BLaER1 treated with 17β-estradiol and CSF1 and Interleukin-3, amounts not matched to agents 10 nM and 100 nM (cell line): ENCODE data around the gene CABP7.

Experiments
- H3K27ac ChIP-seq, 11 experiments: shearing (Covaris generic); formaldehyde crosslinking; 2 replicates each; pipeline ENCODE4 v1.8.1; 2022
- H3K27me3 ChIP-seq, 11 experiments: shearing (Covaris generic); formaldehyde crosslinking; 2 replicates each; pipeline ENCODE4 v1.8.1; 2022
- H3K36me3 ChIP-seq, 11 experiments: shearing (Covaris generic); formaldehyde crosslinking; 2 replicates each; pipeline ENCODE4 v1.8.1; 2022
- H3K4me1 ChIP-seq, 10 experiments: shearing (Covaris generic); formaldehyde crosslinking; 2 replicates each; pipeline ENCODE4 v1.8.1; 2022
- H3K4me2 ChIP-seq, 11 experiments: shearing (Covaris generic); formaldehyde crosslinking; 2 replicates each; pipeline ENCODE4 v1.8.1; 2022
- H3K4me3 ChIP-seq, 10 experiments: shearing (Covaris generic); formaldehyde crosslinking; 2 replicates each; pipeline ENCODE4 v1.8.1; 2022
- H3K9ac ChIP-seq, 11 experiments: shearing (Covaris generic); formaldehyde crosslinking; 2 replicates each; pipeline ENCODE4 v1.8.1; 2022
- H3K9me3 ChIP-seq, 11 experiments: shearing (Covaris generic); formaldehyde crosslinking; replicated peaks in 1 of 11; 2 replicates each; pipeline ENCODE4 v1.8.1; 2022
- H4K20me1 ChIP-seq, 11 experiments: shearing (Covaris generic); formaldehyde crosslinking; 2 replicates each; pipeline ENCODE4 v1.8.1; 2022
- Cebpa-rat ChIP-seq, 11 experiments: shearing (Covaris generic); IDR thresholded peaks; 2 replicates each; pipeline ENCODE4 v1.8.1; 2022

The CABP7 gene

GRCh38 chr22:29697853-29698598 lies 21.8 kb upstream of the CABP7 start:
- H3K36me3 ChIP-seq, result peaks cover 17 to 47% (median 32%) of the 10 kb centered on the region in 11 experiments
- H3K9me3 ChIP-seq, result no peaks in the 10 kb centered on the region
- H3K4me3 ChIP-seq, result no peak overlapping the region
- H3K4me2 ChIP-seq, result peak overlapping the region in 8 of 11 experiments; percentile 27 to 100 (median 97); a peak in 15 of 22 replicates
- peak overlapping the region in 3 of 11 experiments; percentile 1 to 32 (median 4); a peak in 2 of 22 replicates for H3K27ac ChIP-seq
- H3K4me1 ChIP-seq, result peaks cover 38 to 92% (median 80%) of the 10 kb centered on the region in 10 experiments
- TF ChIP-seq Cebpa-rat (IDR thresholded peaks at IDR 0.05), result no peak
- peaks cover 0 to 48% (median 0%) of the 10 kb centered on the region in 11 experiments; a peak in 6 of 22 replicates for H4K20me1 ChIP-seq
- H3K27me3 ChIP-seq, result peaks cover 0 to 5% (median 0%) of the 10 kb centered on the region in 11 experiments; a peak in 1 of 22 replicates
- H3K9ac ChIP-seq, result peak overlapping the region in 3 of 11 experiments; percentile 3 to 34 (median 29); a peak in 4 of 22 replicates

GRCh38 chr22:29700206-29700899 lies 19.4 kb upstream of the CABP7 start:
- no peaks in the 10 kb centered on the region for H3K9me3 ChIP-seq
- H3K4me2 ChIP-seq, result peak overlapping the region; percentile 81 to 100 (median 96)
- H3K27me3 ChIP-seq, result peaks cover 0 to 5% (median 0%) of the 10 kb centered on the region in 11 experiments; a peak in 1 of 22 replicates
- H3K4me1 ChIP-seq, result peaks cover 48 to 98% (median 97%) of the 10 kb centered on the region in 10 experiments
- H4K20me1 ChIP-seq, result peaks cover 0 to 31% (median 0%) of the 10 kb centered on the region in 11 experiments; a peak in 3 of 22 replicates
- peak overlapping the region in 8 of 11 experiments; percentile 17 to 85 (median 76); a peak in 12 of 22 replicates for H3K9ac ChIP-seq
- TF ChIP-seq Cebpa-rat (IDR thresholded peaks at IDR 0.05), result no peak
- H3K27ac ChIP-seq, result peak overlapping the region in 9 of 11 experiments; percentile 5 to 97 (median 90); a peak in 16 of 22 replicates
- H3K4me3 ChIP-seq, result peak overlapping the region in 3 of 10 experiments; percentile 10 to 29 (median 26); a peak in 2 of 20 replicates
- peaks cover 2 to 24% (median 9%) of the 10 kb centered on the region in 11 experiments for H3K36me3 ChIP-seq

- no peak for TF ChIP-seq Cebpa-rat (IDR thresholded peaks at IDR 0.05)
- Histone ChIP-seq H4K20me1 (peaks cover 0 to 30% (median 0%) of the 10 kb centered on the region in 11 experiments; a peak in 2 of 22 replicates), H3K4me2 (peak overlapping the region; percentile 81 to 100 (median 96)), H3K4me3 (peak overlapping the region in 3 of 10 experiments; percentile 10 to 29 (median 26); a peak in 2 of 20 replicates), H3K36me3 (peaks cover 0 to 19% (median 4%) of the 10 kb centered on the region in 11 experiments; a peak in 15 of 22 replicates), H3K27ac (peak overlapping the region in 9 of 11 experiments; percentile 5 to 97 (median 90); a peak in 17 of 22 replicates), H3K9me3 (no peaks in the 10 kb centered on the region), H3K27me3 (peaks cover 0 to 5% (median 0%) of the 10 kb centered on the region in 11 experiments; a peak in 1 of 22 replicates), H3K9ac (peak overlapping the region in 10 of 11 experiments; percentile 12 to 85 (median 71); a peak in 13 of 22 replicates), H3K4me1 (peaks cover 47 to 98% (median 97%) of the 10 kb centered on the region in 10 experiments)
Observed at GRCh38 chr22:29700900-29701154, 19.0 kb upstream of the CABP7 start.

- TF ChIP-seq Cebpa-rat (IDR thresholded peaks at IDR 0.05), result no peak
- H3K9ac ChIP-seq, result peak overlapping the region in 10 of 11 experiments; percentile 12 to 85 (median 76); a peak in 15 of 22 replicates
- peak overlapping the region in 9 of 11 experiments; percentile 58 to 97 (median 90); a peak in 17 of 22 replicates for H3K27ac ChIP-seq
- no peaks in the 10 kb centered on the region for H3K9me3 ChIP-seq
- H3K27me3 ChIP-seq, result peaks cover 0 to 5% (median 0%) of the 10 kb centered on the region in 11 experiments; a peak in 1 of 22 replicates
- H3K4me3 ChIP-seq, result peak overlapping the region in 3 of 10 experiments; percentile 9 to 29 (median 26); a peak in 2 of 20 replicates
- H3K4me1 ChIP-seq, result peaks cover 41 to 98% (median 97%) of the 10 kb centered on the region in 10 experiments
- peaks cover 0 to 30% (median 0%) of the 10 kb centered on the region in 11 experiments; a peak in 2 of 22 replicates for H4K20me1 ChIP-seq
- peaks cover 0 to 14% (median 3%) of the 10 kb centered on the region in 11 experiments; a peak in 7 of 22 replicates for H3K36me3 ChIP-seq
- H3K4me2 ChIP-seq, result peak overlapping the region; percentile 81 to 100 (median 96)
Observed at GRCh38 chr22:29701155-29701999, 18.4 kb upstream of the CABP7 start.

- Histone ChIP-seq H3K9ac (peak overlapping the region; percentile 8 to 85 (median 74); a peak in 18 of 22 replicates), H3K36me3 (peaks cover 0 to 11% (median under 1%) of the 10 kb centered on the region in 11 experiments; a peak in 6 of 22 replicates), H3K27ac (peak overlapping the region in 10 of 11 experiments; percentile 1 to 97 (median 89); a peak in 19 of 22 replicates), H3K9me3 (no peaks in the 10 kb centered on the region), H3K4me1 (peaks cover 39 to 98% (median 97%) of the 10 kb centered on the region in 10 experiments), H3K4me2 (peak overlapping the region; percentile 81 to 100 (median 96)), H3K27me3 (peaks cover 0 to 8% (median 0%) of the 10 kb centered on the region in 11 experiments; a peak in 1 of 22 replicates), H4K20me1 (peaks cover 0 to 30% (median 0%) of the 10 kb centered on the region in 11 experiments; a peak in 2 of 22 replicates), H3K4me3 (peak overlapping the region in 8 of 10 experiments; percentile 34 to 51 (median 44); a peak in 12 of 20 replicates)
- TF ChIP-seq Cebpa-rat (IDR thresholded peaks at IDR 0.05), result no peak
Observed at GRCh38 chr22:29702000-29702930, 17.5 kb upstream of the CABP7 start.

- peak overlapping the region in 8 of 10 experiments; percentile 34 to 51 (median 44); a peak in 14 of 20 replicates for H3K4me3 ChIP-seq
- peak overlapping the region in 9 of 11 experiments; percentile 58 to 97 (median 90); a peak in 18 of 22 replicates for H3K27ac ChIP-seq
Observed at GRCh38 chr22:29702931-29703501, 16.8 kb upstream of the CABP7 start.

More at GRCh38 chr22:29702931-29703501, 16.8 kb upstream of the CABP7 start:
- H3K4me2 ChIP-seq, result peak overlapping the region; percentile 81 to 100 (median 96)
- TF ChIP-seq Cebpa-rat (IDR thresholded peaks at IDR 0.05), result peak in 7 of 11 experiments; percentile 38 to 87 (median 54); a peak in 10 of 22 replicates
- H4K20me1 ChIP-seq, result peaks cover 0 to 26% (median 0%) of the 10 kb centered on the region in 11 experiments; a peak in 2 of 22 replicates
- H3K36me3 ChIP-seq, result peaks cover 0 to 4% (median 0%) of the 10 kb centered on the region in 11 experiments; a peak in 4 of 22 replicates
- peaks cover 39 to 96% (median 93%) of the 10 kb centered on the region in 10 experiments for H3K4me1 ChIP-seq
- H3K27me3 ChIP-seq, result peaks cover 0 to 8% (median 0%) of the 10 kb centered on the region in 11 experiments; a peak in 1 of 22 replicates
- H3K9ac ChIP-seq, result peak overlapping the region; percentile 8 to 85 (median 74); a peak in 18 of 22 replicates
- no peaks in the 10 kb centered on the region for H3K9me3 ChIP-seq
